Stomach (tissue), 9 donors: ENCODE data around the gene BORCS8. TPM values are rescaled to one million over a fixed set of nuclear protein-coding genes. Genes with fewer than 3 reads are reported as not detected.

Source experiments
- DNase-seq, 2 donors: peaks; one replicate each; pipeline versions ENCODE4 v3.0.0 to v3.0.0-alpha.2; 2013 to 2019
- H3K27ac ChIP-seq, 5 donors: fragments of 200-600 bp in 4 of 5; sonication (generic) in 4 of 5; one replicate each; pipeline ENCODE4 v1.5.1; 2013 to 2019; ENCODE audit warnings: mild to moderate bottlenecking in 1 of 5, moderate library complexity in 1 of 5
- H3K27me3 ChIP-seq, 3 donors: fragments of 200-600 bp; sonication (generic); one replicate each; pipeline ENCODE4 v1.5.1; 2017 to 2019; ENCODE audit warnings: mixed run types in 1 of 3
- H3K36me3 ChIP-seq, 4 donors: fragments of 200-600 bp; sonication (generic); 1 replicate in 3 of 4; 2 replicates in 1 of 4; pipeline ENCODE4 v1.5.1; 2016 to 2019
- H3K4me1 ChIP-seq, 4 donors: fragments of 200-600 bp; sonication (generic); one replicate each; pipeline ENCODE4 v1.5.1; 2016 to 2019
- H3K4me3 ChIP-seq, 4 donors: fragments of 200-600 bp; sonication (generic) in 3 of 4; one replicate each; pipeline ENCODE4 v1.5.1; 2016 to 2019; ENCODE audit warnings: mild to moderate bottlenecking in 1 of 4
- H3K9me3 ChIP-seq, 4 donors: fragments of 200-600 bp; sonication (generic); one replicate each; pipeline ENCODE4 v1.5.1; 2016 to 2019
- CTCF ChIP-seq, 7 experiments: fragments of 450-650 bp in 4 of 7; fragments of 200-600 bp in 3 of 7; sonication (generic) in 3 of 7; IDR thresholded peaks; one replicate each; pipeline ENCODE4 v1.5.1; 2016 to 2019; ENCODE audit warnings: antibody characterized with exemption in 7 of 7, control low read depth in 2 of 7, mild to moderate bottlenecking in 1 of 7
- EP300 ChIP-seq: sonication (generic); formaldehyde crosslinking; IDR thresholded peaks from one replicate; pipeline ENCODE4 v1.6.1; 2017; ENCODE audit warnings: antibody characterized with exemption
- POLR2A ChIP-seq, 4 donors: fragments of 450-650 bp; IDR thresholded peaks; one replicate each; pipeline ENCODE4 v1.6.1; 2016; ENCODE audit warnings: antibody characterized with exemption in 4 of 4, control low read depth in 2 of 4, mild to moderate bottlenecking in 1 of 4, moderate library complexity in 1 of 4
- POLR2AphosphoS5 ChIP-seq, 3 donors: sonication (generic); formaldehyde crosslinking; IDR thresholded peaks; one replicate each; pipeline ENCODE4 v1.6.1; 2016; ENCODE audit warnings: antibody characterized with exemption in 3 of 3
- WGBS, 5 donors: extraction: QIAGEN DNeasy Blood & Tissue Kit in 3 of 5; methylation state at CpG; one replicate each; pipeline versions ENCODE4 v1.1.5 to v1.1.7; 2013 to 2018; 5-methylcytosine and 5-hydroxymethylcytosine counted together
- intact Hi-C: fragments of 100-400 bp; cut with DNase I; formaldehyde crosslinking; loops from one replicate; pipeline ENCODE4 v1.15.1; 2023; ENCODE audit warnings: low total_unique reads
- polyA plus RNA-seq, 3 donors: library from polyadenylated mRNA; stranded (reverse); fragments of 200-250 nt; gene quantifications; one replicate each; pipeline ENCODE4 v1.2.3, GENCODE V29; 2013
- total RNA-seq, 5 donors: library from RNA; depleted of rRNA; stranded (reverse); fragments of >200 nt; gene quantifications; one replicate each; pipeline versions ENCODE4 v1.1.0 to v1.2.3, GENCODE V29; 2014 to 2016
- donor health status: healthy with polysubstance abuse.
- donor health status: Bipolar disorder and iron deficiency.
- donor health status: healthy.

BORCS8 gene
- total and polyA plus RNA-seq, 8 donors: 8.3 to 96.9 (median 28.1) TPM

GRCh38 chr19:19211499-19212420 is 19.8 kb upstream of the BORCS8 start, which contains the start of gene NCAN:
Gene NCAN, plus strand, starts transcription at chr19:19211958. Its CDS starts 4,996 bp downstream, at chr19:19216954.
- WGBS, 5 donors: 9 to 14% (median 10%) methylated on average over 26 to 54 of the region's 54 CpGs
- H3K4me3 ChIP-seq: no peak within 1 kb of the TSS
- H3K27ac ChIP-seq: no peak within 1 kb of the TSS
- no peaks in the 10 kb centered on the region for H3K36me3 ChIP-seq
- H3K4me1 ChIP-seq: peaks cover 0 to 4% (median 2%) of the 10 kb centered on the region in 4 donors
- H3K27me3 ChIP-seq: peaks cover 12 to 99% (median 57%) of the 10 kb centered on the region in 3 donors
- H3K9me3 ChIP-seq: no peaks in the 10 kb centered on the region
- intact Hi-C loops: no loop called here
- DNase-seq: no peak
- no peak for TF ChIP-seq POLR2AphosphoS5 (IDR thresholded peaks at IDR 0.05)
- no peak for TF ChIP-seq POLR2A (IDR thresholded peaks at IDR 0.05)
- TF ChIP-seq CTCF (IDR thresholded peaks at IDR 0.05): no peak
- TF ChIP-seq EP300: no peak

- Histone ChIP-seq H3K36me3 (no peaks in the 10 kb centered on the region), H3K27me3 (peaks cover 12 to 85% (median 36%) of the 10 kb centered on the region in 3 donors), H3K4me3 (no peak overlapping the region), H3K9me3 (no peaks in the 10 kb centered on the region), H3K4me1 (peaks cover 0 to 4% (median 2%) of the 10 kb centered on the region in 4 donors), H3K27ac (no peak overlapping the region)
- TF ChIP-seq POLR2AphosphoS5 (IDR thresholded peaks at IDR 0.05) (no peak), EP300 (no peak), CTCF (IDR thresholded peaks at IDR 0.05) (no peak), POLR2A (IDR thresholded peaks at IDR 0.05) (no peak)
- DNase-seq: no peak
- WGBS, 5 donors: 58 to 71% (median 62%) methylated on average over 9 of the region's 9 CpGs
- intact Hi-C loops: no loop called here
These were observed 17.4 kb upstream of the BORCS8 start for GRCh38 chr19:19209372-19209771.

- H3K36me3 ChIP-seq: no peaks in the 10 kb centered on the region
- no peak for DNase-seq
- H3K4me3 ChIP-seq: no peak overlapping the region
- H3K9me3 ChIP-seq: no peaks in the 10 kb centered on the region
- peaks cover 0 to 10% (median 5%) of the 10 kb centered on the region in 4 donors for H3K4me1 ChIP-seq
- peaks cover 12 to 71% (median 23%) of the 10 kb centered on the region in 3 donors for H3K27me3 ChIP-seq
- TF ChIP-seq POLR2AphosphoS5 (IDR thresholded peaks at IDR 0.05) (no peak), EP300 (no peak), POLR2A (IDR thresholded peaks at IDR 0.05) (no peak), CTCF (IDR thresholded peaks at IDR 0.05) (no peak)
- intact Hi-C loops: no loop called here
- no peak overlapping the region for H3K27ac ChIP-seq
- 51 to 70% (median 52%) methylated on average over 4 to 8 of the region's 8 CpGs for WGBS, 5 donors
These were observed 16.0 kb upstream of the BORCS8 start for GRCh38 chr19:19207637-19208572.

- no peak overlapping the region for H3K27ac ChIP-seq
These were observed 15.0 kb upstream of the BORCS8 start for GRCh38 chr19:19206938-19207337.

More at GRCh38 chr19:19206938-19207337, 15.0 kb upstream of the BORCS8 start:
- Histone ChIP-seq H3K9me3 (no peaks in the 10 kb centered on the region), H3K27me3 (peaks cover 8 to 61% (median 14%) of the 10 kb centered on the region in 3 donors), H3K4me3 (no peak overlapping the region), H3K36me3 (peaks cover 0 to 2% (median under 1%) of the 10 kb centered on the region in 4 donors), H3K4me1 (peaks cover 7 to 19% (median 14%) of the 10 kb centered on the region in 4 donors)
- no peak for DNase-seq
- intact Hi-C loops: no loop called here
- no peak for TF ChIP-seq CTCF (IDR thresholded peaks at IDR 0.05)
- no peak for TF ChIP-seq EP300
- no peak for TF ChIP-seq POLR2AphosphoS5 (IDR thresholded peaks at IDR 0.05)
- no peak for TF ChIP-seq POLR2A (IDR thresholded peaks at IDR 0.05)
- 44 to 53% (median 53%) methylated on average over 5 of the region's 5 CpGs for WGBS, 5 donors
